ENCODE data around the gene RBM47.

GRCh38 chr4:40409835-40410234, 219.8 kb downstream of the RBM47 start:
- TF ChIP-seq CTCF (conservative IDR thresholded peaks at IDR 0.05; ENCODE audit: low read depth, low read length) (no peak), POLR2A (IDR thresholded peaks at IDR 0.05; ENCODE audit: low read depth, low read length) (no peak)
